Ovary (tissue), 3 donors: ENCODE measurements around the gene ADAMTS13.

Experiments
- POLR2A ChIP-seq: fragments of 450-650 bp; IDR thresholded peaks from one replicate; pipeline ENCODE4 v1.6.1; 2017; ENCODE audit warnings: antibody characterized with exemption, mild to moderate bottlenecking, moderate library complexity
- TF ChIP-seq, protein P1 (sequence below), 3 donors: fragments of 450-650 bp in 2 of 3; fragments of 200-600 bp in 1 of 3; IDR thresholded peaks; one replicate each; pipeline versions ENCODE4 v1.5.1 to v1.8.0; 2016 to 2022; ENCODE audit warnings: antibody characterized with exemption in 3 of 3, mild to moderate bottlenecking in 1 of 3
- donor health status: DM: no; HTN: no; CAD: no.

DNA sequence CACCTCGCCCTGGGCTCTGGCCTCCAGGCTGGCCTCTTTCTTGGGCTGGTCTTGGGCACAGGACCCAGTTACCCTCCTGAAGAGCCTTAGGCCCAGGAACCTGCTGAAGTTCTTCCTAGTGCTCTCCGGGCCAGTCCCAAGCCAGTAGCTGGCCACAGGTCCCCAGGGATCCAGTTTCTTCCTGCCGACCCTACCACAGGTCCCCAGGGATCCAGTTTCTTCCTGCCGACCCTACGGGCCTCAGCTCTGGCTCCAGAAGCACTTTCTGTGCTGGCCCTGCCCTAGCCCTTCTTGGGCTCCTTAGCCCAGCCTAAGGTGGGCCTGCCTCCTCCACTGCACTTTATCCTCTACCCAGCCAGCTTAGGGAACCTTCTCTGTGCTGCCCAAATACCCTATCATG is 19.4 kb downstream of the ADAMTS13 start:
- TF ChIP-seq, protein P1, sequence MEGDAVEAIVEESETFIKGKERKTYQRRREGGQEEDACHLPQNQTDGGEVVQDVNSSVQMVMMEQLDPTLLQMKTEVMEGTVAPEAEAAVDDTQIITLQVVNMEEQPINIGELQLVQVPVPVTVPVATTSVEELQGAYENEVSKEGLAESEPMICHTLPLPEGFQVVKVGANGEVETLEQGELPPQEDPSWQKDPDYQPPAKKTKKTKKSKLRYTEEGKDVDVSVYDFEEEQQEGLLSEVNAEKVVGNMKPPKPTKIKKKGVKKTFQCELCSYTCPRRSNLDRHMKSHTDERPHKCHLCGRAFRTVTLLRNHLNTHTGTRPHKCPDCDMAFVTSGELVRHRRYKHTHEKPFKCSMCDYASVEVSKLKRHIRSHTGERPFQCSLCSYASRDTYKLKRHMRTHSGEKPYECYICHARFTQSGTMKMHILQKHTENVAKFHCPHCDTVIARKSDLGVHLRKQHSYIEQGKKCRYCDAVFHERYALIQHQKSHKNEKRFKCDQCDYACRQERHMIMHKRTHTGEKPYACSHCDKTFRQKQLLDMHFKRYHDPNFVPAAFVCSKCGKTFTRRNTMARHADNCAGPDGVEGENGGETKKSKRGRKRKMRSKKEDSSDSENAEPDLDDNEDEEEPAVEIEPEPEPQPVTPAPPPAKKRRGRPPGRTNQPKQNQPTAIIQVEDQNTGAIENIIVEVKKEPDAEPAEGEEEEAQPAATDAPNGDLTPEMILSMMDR (IDR thresholded peaks at IDR 0.05), result no peak
- no peak for TF ChIP-seq POLR2A
